HCT116 (cell line): Measurements from ENCODE around the gene NR1H4.

Experiments
- ATF3 ChIP-seq: IDR thresholded peaks from 2 replicates; pipeline ENCODE4 v1.6.1; 2012
- CEBPB ChIP-seq: IDR thresholded peaks from 2 replicates; pipeline ENCODE4 v1.6.1; 2012; ENCODE audit warnings: low read depth
- EZH2phosphoT487 ChIP-seq: fragments of 200-600 bp; IDR thresholded peaks from 2 replicates; pipeline ENCODE4 v1.6.1; 2018; ENCODE audit warnings: antibody characterized with exemption, borderline replicate concordance
- MAX ChIP-seq: IDR thresholded peaks from 2 replicates; pipeline ENCODE4 v1.6.1; 2012
- POLR2A ChIP-seq: IDR thresholded peaks from 2 replicates; pipeline ENCODE4 v1.7.0; 2011; ENCODE audit warnings: borderline replicate concordance; ENCODE audit not compliant: insufficient read depth, insufficient read length; ENCODE audit errors: extremely low read depth
- POLR2AphosphoS5 ChIP-seq: IDR thresholded peaks from 2 replicates; pipeline ENCODE4 v1.6.1; 2011; ENCODE audit warnings: mild to moderate bottlenecking, low read depth, low read length, moderate library complexity
- TF ChIP-seq, protein P1 (sequence below), 3 experiments: fragments of 200-600 bp in 1 of 3; sonication (generic) in 1 of 3; IDR thresholded peaks in 2 of 3; conservative IDR thresholded peaks in 1 of 3; 2 replicates each; pipeline ENCODE4 v1.5.1; 2012 to 2017; ENCODE audit warnings: low read depth in 2 of 3, low read length in 2 of 3, antibody characterized with exemption in 1 of 3, borderline replicate concordance in 1 of 3, control low read depth in 1 of 3, mild to moderate bottlenecking in 1 of 3, mixed read lengths in 1 of 3, mixed run types in 1 of 3, moderate library complexity in 1 of 3; ENCODE audit not compliant: insufficient read depth in 1 of 3

DNA sequence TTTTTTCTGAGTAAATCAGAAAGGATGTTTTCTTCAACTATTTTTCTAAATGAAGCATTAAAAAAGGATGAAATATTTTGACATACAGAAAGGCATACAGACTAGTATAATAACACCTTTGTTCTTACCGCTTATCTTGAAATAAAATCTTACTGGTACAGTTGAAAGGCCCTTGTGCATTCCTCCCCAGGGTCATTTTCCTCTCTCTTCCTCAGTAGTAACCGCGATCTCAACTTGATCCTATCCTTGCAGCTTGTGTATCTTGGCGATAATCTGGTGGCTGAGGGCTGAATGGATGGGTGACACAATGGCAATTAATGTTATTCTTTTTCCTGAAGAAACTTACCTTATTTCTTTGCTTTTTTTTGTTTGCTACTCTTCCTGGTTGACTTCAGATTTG, 118.3 kb downstream of the NR1H4 start:
- TF ChIP-seq MAX (no peak), POLR2AphosphoS5 (no peak), CEBPB (no peak), EZH2phosphoT487 (no peak), ATF3 (no peak), POLR2A (no peak)
- TF ChIP-seq, protein P1, sequence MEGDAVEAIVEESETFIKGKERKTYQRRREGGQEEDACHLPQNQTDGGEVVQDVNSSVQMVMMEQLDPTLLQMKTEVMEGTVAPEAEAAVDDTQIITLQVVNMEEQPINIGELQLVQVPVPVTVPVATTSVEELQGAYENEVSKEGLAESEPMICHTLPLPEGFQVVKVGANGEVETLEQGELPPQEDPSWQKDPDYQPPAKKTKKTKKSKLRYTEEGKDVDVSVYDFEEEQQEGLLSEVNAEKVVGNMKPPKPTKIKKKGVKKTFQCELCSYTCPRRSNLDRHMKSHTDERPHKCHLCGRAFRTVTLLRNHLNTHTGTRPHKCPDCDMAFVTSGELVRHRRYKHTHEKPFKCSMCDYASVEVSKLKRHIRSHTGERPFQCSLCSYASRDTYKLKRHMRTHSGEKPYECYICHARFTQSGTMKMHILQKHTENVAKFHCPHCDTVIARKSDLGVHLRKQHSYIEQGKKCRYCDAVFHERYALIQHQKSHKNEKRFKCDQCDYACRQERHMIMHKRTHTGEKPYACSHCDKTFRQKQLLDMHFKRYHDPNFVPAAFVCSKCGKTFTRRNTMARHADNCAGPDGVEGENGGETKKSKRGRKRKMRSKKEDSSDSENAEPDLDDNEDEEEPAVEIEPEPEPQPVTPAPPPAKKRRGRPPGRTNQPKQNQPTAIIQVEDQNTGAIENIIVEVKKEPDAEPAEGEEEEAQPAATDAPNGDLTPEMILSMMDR (IDR thresholded peaks at IDR 0.05 in 2 of 3, conservative IDR thresholded peaks at IDR 0.05 in 1 of 3; ENCODE audit: borderline replicate concordance in 1 of 3, insufficient read depth in 1 of 3, low read depth in 2 of 3, low read length in 2 of 3): no peak
